Thyroid gland (tissue), 4 donors: Measurements from ENCODE around the gene ATP13A3. TPM values are rescaled to one million over a fixed set of nuclear protein-coding genes. Genes with fewer than 3 reads are reported as not detected.

Source experiments
- DNase-seq, 2 donors: peaks; one replicate each; pipeline ENCODE4 v3.0.0-alpha.2; 2019
- H3K27ac ChIP-seq, 3 donors: fragments of 200-600 bp; sonication (generic); 1 replicate in 2 of 3; 2 replicates in 1 of 3; pipeline ENCODE4 v1.5.1; 2016 to 2019; ENCODE audit warnings: mild to moderate bottlenecking in 1 of 3, moderate library complexity in 1 of 3
- H3K27me3 ChIP-seq: fragments of 200-600 bp; sonication (generic); one replicate; pipeline ENCODE4 v1.5.1; 2019
- H3K36me3 ChIP-seq, 2 donors: fragments of 200-600 bp; sonication (generic); one replicate each; pipeline ENCODE4 v1.5.1; 2016 to 2019
- H3K4me1 ChIP-seq, 2 donors: fragments of 200-600 bp; sonication (generic); one replicate each; pipeline ENCODE4 v1.5.1; 2017 to 2019
- H3K4me3 ChIP-seq, 3 donors: fragments of 200-600 bp; sonication (generic); replicated peaks in 1 of 3; 1 replicate in 2 of 3; 2 replicates in 1 of 3; pipeline ENCODE4 v1.5.1; 2016; ENCODE audit warnings: mild to moderate bottlenecking in 1 of 3
- H3K9me3 ChIP-seq: fragments of 200-600 bp; sonication (generic); one replicate; pipeline ENCODE4 v1.5.1; 2017
- POLR2A ChIP-seq, 2 donors: fragments of 450-650 bp; IDR thresholded peaks; one replicate each; pipeline ENCODE4 v1.6.1; 2017; ENCODE audit warnings: antibody characterized with exemption in 2 of 2, mild to moderate bottlenecking in 2 of 2, moderate library complexity in 1 of 2
- WGBS, 2 donors: methylation state at CpG; one replicate each; pipeline ENCODE4 v1.1.5; 2017; 5-methylcytosine and 5-hydroxymethylcytosine counted together
- intact Hi-C: fragments of 100-400 bp; cut with DNase I; formaldehyde crosslinking; loops from one replicate; pipeline ENCODE4 v1.15.1; 2023
- total RNA-seq, 4 donors: library from RNA; depleted of rRNA; stranded (reverse); fragments of >200 nt; gene quantifications; one replicate each; pipeline ENCODE4 v1.2.3, GENCODE V29; 2016
- TF ChIP-seq, protein P1 (sequence below), 6 experiments: fragments of 200-600 bp in 3 of 6; fragments of 450-650 bp in 3 of 6; sonication (generic) in 3 of 6; IDR thresholded peaks; one replicate each; pipeline ENCODE4 v1.5.1; 2016 to 2019; ENCODE audit warnings: antibody characterized with exemption in 6 of 6, mild to moderate bottlenecking in 2 of 6, inconsistent platforms in 1 of 6, moderate library complexity in 1 of 6

The ATP13A3 gene
- total RNA-seq, 4 donors from 2014 or later = 262 to 426 (median 341) TPM

DNA sequence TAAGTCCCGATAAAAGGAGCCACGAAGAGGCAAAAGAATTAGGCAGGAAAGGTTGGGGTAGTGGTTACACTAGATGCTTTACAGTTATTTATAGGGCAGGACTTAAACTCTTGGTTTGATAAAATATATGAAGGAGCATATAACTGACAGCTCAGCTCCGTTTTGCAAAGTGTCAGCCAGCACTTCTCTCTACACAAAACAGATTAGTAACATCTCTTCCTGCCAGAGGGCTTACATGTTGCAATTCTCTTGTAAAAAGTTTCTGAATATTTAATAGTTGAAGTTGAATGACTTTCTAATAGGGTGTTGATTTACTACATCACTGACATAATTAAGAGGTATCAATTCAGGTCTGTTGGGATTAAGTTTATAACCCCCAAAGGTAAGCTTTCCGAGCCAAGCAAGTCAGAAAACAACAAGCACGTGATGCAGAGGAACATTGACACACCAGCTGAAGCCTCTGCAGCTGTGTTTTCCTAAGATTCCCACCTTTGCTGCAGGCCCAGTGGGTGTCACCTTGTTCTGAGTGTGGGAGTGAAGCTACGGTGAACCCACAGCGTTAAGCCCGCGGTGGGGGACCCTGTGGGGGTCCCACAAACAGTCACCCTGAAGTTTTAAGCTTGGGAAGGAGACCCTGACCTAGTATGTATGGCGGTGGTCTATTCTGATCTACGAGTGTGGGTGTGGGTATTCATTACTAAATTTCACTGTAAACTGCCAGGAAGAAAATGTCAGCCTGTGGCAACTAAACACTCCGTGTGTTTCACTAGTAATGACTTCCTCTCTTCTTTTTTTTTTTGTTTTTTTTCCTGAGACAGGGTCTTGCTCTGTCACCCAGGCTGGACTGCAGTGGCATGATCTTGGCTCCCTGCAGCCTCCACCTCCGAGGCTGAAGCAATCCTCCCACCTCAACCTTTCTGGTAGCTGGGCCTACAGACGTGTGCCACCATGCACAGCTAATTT lies 22.0 kb upstream of the ATP13A3 start:
- TF ChIP-seq, protein P1, sequence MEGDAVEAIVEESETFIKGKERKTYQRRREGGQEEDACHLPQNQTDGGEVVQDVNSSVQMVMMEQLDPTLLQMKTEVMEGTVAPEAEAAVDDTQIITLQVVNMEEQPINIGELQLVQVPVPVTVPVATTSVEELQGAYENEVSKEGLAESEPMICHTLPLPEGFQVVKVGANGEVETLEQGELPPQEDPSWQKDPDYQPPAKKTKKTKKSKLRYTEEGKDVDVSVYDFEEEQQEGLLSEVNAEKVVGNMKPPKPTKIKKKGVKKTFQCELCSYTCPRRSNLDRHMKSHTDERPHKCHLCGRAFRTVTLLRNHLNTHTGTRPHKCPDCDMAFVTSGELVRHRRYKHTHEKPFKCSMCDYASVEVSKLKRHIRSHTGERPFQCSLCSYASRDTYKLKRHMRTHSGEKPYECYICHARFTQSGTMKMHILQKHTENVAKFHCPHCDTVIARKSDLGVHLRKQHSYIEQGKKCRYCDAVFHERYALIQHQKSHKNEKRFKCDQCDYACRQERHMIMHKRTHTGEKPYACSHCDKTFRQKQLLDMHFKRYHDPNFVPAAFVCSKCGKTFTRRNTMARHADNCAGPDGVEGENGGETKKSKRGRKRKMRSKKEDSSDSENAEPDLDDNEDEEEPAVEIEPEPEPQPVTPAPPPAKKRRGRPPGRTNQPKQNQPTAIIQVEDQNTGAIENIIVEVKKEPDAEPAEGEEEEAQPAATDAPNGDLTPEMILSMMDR (IDR thresholded peaks at IDR 0.05) = no peak
- no peak for TF ChIP-seq POLR2A (IDR thresholded peaks at IDR 0.05)
- intact Hi-C loops = no loop called here

DNA sequence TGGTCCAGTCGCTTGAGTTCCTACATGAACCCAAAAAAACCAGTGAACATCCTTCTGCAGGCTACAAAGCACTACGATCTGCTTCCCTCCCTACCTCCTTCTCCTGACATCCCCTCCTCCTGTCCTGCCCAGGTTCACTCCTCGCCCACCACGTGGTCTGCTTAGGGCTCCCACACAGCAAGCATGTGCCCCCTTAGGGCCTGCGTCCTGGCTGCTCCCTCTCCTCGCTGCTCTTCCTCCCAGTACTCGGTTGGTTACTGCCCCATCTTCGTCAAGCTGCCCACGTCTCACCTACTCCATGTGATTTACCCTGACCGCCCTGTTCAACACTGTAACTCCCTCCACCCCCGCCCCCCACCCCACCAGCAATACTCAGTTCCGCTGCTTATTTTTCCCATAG lies 20.8 kb upstream of the ATP13A3 start:
- intact Hi-C loops = no loop called here
- WGBS, 2 donors = 92% methylated on average over 12 of the region's 12 CpGs
- no peaks in the 10 kb centered on the region for H3K9me3 ChIP-seq

More for the DNA sequence above, 22.0 kb upstream of the ATP13A3 start:
- Histone ChIP-seq H3K4me1 (peaks cover 15 to 44% of the 10 kb centered on the region in 2 donors), H3K4me3 (no peak overlapping the region), H3K9me3 (no peaks in the 10 kb centered on the region), H3K27ac (peak overlapping the region in 1 of 3 donors; percentile 19), H3K27me3 (no peaks in the 10 kb centered on the region), H3K36me3 (no peaks in the 10 kb centered on the region)
- 75 to 76% methylated on average over 14 of the region's 14 CpGs for WGBS, 2 donors
- no peak for DNase-seq

GRCh38 chr3:194505791-194506415 lies 19.1 kb upstream of the ATP13A3 start:
- peaks cover 0 to 29% of the 10 kb centered on the region in 2 donors for H3K4me1 ChIP-seq
- H3K27ac ChIP-seq = peak overlapping the region in 2 of 3 donors; percentile 65
- no peak for DNase-seq
- intact Hi-C loops = no loop called here
- H3K27me3 ChIP-seq = no peaks in the 10 kb centered on the region
- no peak overlapping the region for H3K4me3 ChIP-seq
- no peaks in the 10 kb centered on the region for H3K9me3 ChIP-seq
- no peaks in the 10 kb centered on the region for H3K36me3 ChIP-seq
- 51 to 62% methylated on average over 5 of the region's 5 CpGs for WGBS, 2 donors
- TF ChIP-seq, protein P1 (IDR thresholded peaks at IDR 0.05) = no peak
- TF ChIP-seq POLR2A (IDR thresholded peaks at IDR 0.05) = no peak

More for the DNA sequence above, 20.8 kb upstream of the ATP13A3 start:
- H3K27ac ChIP-seq = no peak overlapping the region
- no peaks in the 10 kb centered on the region for H3K27me3 ChIP-seq
- DNase-seq = no peak
- TF ChIP-seq, protein P1 (IDR thresholded peaks at IDR 0.05) = no peak
- no peak for TF ChIP-seq POLR2A (IDR thresholded peaks at IDR 0.05)
- H3K4me3 ChIP-seq = no peak overlapping the region
- peaks cover 7 to 36% of the 10 kb centered on the region in 2 donors for H3K4me1 ChIP-seq
- no peaks in the 10 kb centered on the region for H3K36me3 ChIP-seq

DNA sequence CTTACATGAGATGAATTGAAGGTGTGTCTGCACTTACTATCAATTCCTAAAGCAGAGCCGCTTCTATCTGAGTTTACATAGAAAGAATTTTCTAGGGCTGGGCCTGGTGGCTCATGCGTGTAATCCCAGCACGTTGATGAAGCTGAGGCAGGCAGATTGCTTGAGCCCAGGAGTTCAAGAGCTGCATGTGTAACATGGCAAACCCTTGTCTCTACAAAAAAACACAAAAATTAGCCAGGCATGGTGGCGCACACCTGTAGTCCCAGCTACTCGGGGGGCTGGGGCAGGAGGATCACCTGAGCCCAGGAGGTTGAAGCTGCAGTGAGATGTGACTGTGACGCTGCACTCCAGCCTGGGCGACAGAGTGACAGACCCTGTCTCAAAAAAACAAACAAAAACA lies 18.1 kb upstream of the ATP13A3 start:
- Histone ChIP-seq H3K4me1 (peaks cover 0 to 30% of the 10 kb centered on the region in 2 donors), H3K9me3 (no peaks in the 10 kb centered on the region), H3K27me3 (no peaks in the 10 kb centered on the region), H3K36me3 (no peaks in the 10 kb centered on the region), H3K27ac (peak overlapping the region in 2 of 3 donors; percentile 65), H3K4me3 (no peak overlapping the region)
- 52 to 61% methylated on average over 7 of the region's 7 CpGs for WGBS, 2 donors
- peak; percentile 72 to 74 for DNase-seq
- intact Hi-C loops = no loop called here
- TF ChIP-seq, protein P1 (IDR thresholded peaks at IDR 0.05) = no peak
- no peak for TF ChIP-seq POLR2A (IDR thresholded peaks at IDR 0.05)
